Hepatocyte (in vitro differentiated cells): ENCODE results near the gene ATRAID.

Experiments
- EZH2 ChIP-seq: fragments of 200-600 bp; sonication (generic); IDR thresholded peaks from 2 replicates; pipeline ENCODE4 v1.6.1; 2016; ENCODE audit warnings: antibody characterized with exemption, mild to moderate bottlenecking, borderline replicate concordance
- EZH2phosphoT487 ChIP-seq: fragments of 200-600 bp; sonication (generic); IDR thresholded peaks from one replicate; pipeline ENCODE4 v1.6.1; 2018; ENCODE audit warnings: antibody characterized with exemption, mild to moderate bottlenecking, low read depth, moderate library complexity; ENCODE audit not compliant: unreplicated experiment, severe bottlenecking
- TF ChIP-seq, protein P1 (sequence below): fragments of 200-600 bp; sonication (generic); IDR thresholded peaks from 2 replicates; pipeline ENCODE4 v1.5.1; 2016; ENCODE audit warnings: antibody characterized with exemption, mild to moderate bottlenecking; ENCODE audit not compliant: poor library complexity

DNA sequence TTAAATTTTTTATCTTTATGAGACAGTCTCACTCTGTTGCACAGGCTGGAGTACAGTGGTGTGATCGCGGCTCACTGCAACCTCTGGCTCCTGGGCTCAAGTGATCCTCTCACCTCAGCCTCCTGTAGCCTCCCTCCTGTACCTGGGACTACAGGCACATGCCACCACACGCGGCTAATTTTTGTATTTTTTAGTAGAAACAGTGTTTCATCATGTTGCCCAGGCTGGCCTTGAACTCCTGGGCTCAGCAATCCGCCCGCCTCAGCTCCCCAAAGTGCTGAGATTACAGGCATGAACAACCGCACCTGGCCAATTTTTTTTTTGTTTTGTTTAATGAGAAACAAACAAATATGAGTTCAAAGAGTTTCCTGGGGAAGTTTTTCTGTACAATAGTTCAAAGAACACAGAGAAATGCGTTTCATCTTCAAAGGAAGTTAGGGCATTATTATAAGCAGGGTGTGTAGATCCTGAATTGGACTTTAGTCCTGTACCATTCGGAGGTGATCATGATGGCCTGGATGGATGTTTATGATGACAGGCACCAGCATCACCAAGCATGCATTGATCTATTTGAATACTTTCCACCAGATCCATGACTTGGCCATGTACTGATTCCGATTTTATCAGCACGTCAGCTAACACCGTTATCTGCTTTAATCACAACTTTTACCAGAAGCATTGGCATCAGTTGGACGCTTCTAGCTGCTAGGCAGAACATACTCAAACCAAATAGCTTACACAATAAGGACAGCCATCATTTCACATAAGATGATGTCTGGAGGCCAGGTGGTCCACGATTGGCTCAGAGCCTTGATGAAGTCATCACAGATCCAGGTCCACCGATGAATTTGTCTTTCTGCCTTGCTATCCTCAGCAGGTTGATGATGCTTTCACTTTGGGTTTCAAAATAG, 34.1 kb upstream of the ATRAID start:
- TF ChIP-seq, protein P1, sequence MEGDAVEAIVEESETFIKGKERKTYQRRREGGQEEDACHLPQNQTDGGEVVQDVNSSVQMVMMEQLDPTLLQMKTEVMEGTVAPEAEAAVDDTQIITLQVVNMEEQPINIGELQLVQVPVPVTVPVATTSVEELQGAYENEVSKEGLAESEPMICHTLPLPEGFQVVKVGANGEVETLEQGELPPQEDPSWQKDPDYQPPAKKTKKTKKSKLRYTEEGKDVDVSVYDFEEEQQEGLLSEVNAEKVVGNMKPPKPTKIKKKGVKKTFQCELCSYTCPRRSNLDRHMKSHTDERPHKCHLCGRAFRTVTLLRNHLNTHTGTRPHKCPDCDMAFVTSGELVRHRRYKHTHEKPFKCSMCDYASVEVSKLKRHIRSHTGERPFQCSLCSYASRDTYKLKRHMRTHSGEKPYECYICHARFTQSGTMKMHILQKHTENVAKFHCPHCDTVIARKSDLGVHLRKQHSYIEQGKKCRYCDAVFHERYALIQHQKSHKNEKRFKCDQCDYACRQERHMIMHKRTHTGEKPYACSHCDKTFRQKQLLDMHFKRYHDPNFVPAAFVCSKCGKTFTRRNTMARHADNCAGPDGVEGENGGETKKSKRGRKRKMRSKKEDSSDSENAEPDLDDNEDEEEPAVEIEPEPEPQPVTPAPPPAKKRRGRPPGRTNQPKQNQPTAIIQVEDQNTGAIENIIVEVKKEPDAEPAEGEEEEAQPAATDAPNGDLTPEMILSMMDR: no peak
- TF ChIP-seq EZH2 (no peak), EZH2phosphoT487 (no peak)
